Adipocyte (in vitro differentiated cells): ENCODE measurements around the gene CYP8B1.
A peak's percentile ranks its signal among the peaks of the same experiment; 100 is the strongest.

Source experiments
- DNase-seq: peaks from one replicate; pipeline ENCODE4 v3.0.0-alpha.2; 2015; ENCODE audit warnings: low read depth
- H3K27me3 ChIP-seq: replicated peaks from 2 replicates; pipeline ENCODE4 v1.7.0; 2013; ENCODE audit warnings: mild to moderate bottlenecking, low read length, moderate library complexity; ENCODE audit not compliant: control insufficient read depth, insufficient read depth
- H3K36me3 ChIP-seq: 2 replicates; pipeline ENCODE4 v1.7.0; 2013; ENCODE audit warnings: low read length, mild to moderate bottlenecking, moderate library complexity; ENCODE audit not compliant: control insufficient read depth, insufficient read depth, severe bottlenecking
- H3K4me1 ChIP-seq: 2 replicates; pipeline ENCODE4 v1.7.0; 2013; ENCODE audit warnings: mild to moderate bottlenecking, low read length, moderate library complexity; ENCODE audit not compliant: control insufficient read depth, insufficient read depth
- H3K4me3 ChIP-seq: 2 replicates; pipeline ENCODE4 v1.7.0; 2013; ENCODE audit warnings: mild to moderate bottlenecking, low read length, moderate library complexity
- H3K9ac ChIP-seq: 2 replicates; pipeline ENCODE4 v1.7.0; 2013; ENCODE audit warnings: mild to moderate bottlenecking, low read length, moderate library complexity
- H3K9me3 ChIP-seq: 2 replicates; pipeline ENCODE4 v1.7.0; 2013; ENCODE audit warnings: mild to moderate bottlenecking, low read length, moderate library complexity; ENCODE audit not compliant: control insufficient read depth

CYP8B1 gene

GRCh38 chr3:42900226-42901072 lies 24.8 kb upstream of the CYP8B1 start:
- no peak overlapping the region for H3K9ac ChIP-seq
- no peak for DNase-seq
- H3K36me3 ChIP-seq = no peaks in the 10 kb centered on the region
- H3K9me3 ChIP-seq = no peaks in the 10 kb centered on the region
- no peaks in the 10 kb centered on the region for H3K4me1 ChIP-seq
- H3K4me3 ChIP-seq = no peak overlapping the region
- H3K27me3 ChIP-seq = peaks cover 21% of the 10 kb centered on the region

GRCh38 chr3:42898896-42899675 lies 23.4 kb upstream of the CYP8B1 start:
- Histone ChIP-seq H3K36me3 (no peaks in the 10 kb centered on the region), H3K9ac (no peak overlapping the region), H3K27me3 (peaks cover 19% of the 10 kb centered on the region), H3K9me3 (no peaks in the 10 kb centered on the region), H3K4me1 (no peaks in the 10 kb centered on the region), H3K4me3 (no peak overlapping the region)
- DNase-seq = no peak

- H3K27me3 ChIP-seq = peaks cover 12% of the 10 kb centered on the region
- no peak overlapping the region for H3K4me3 ChIP-seq
- no peak for DNase-seq
- H3K4me1 ChIP-seq = no peaks in the 10 kb centered on the region
- no peaks in the 10 kb centered on the region for H3K36me3 ChIP-seq
- no peaks in the 10 kb centered on the region for H3K9me3 ChIP-seq
- no peak overlapping the region for H3K9ac ChIP-seq
Measured at GRCh38 chr3:42895580-42895868, 19.8 kb upstream of the CYP8B1 start.

GRCh38 chr3:42894698-42895579 lies 19.3 kb upstream of the CYP8B1 start:
- no peaks in the 10 kb centered on the region for H3K4me1 ChIP-seq
- no peaks in the 10 kb centered on the region for H3K36me3 ChIP-seq
- H3K4me3 ChIP-seq = no peak overlapping the region
- no peak for DNase-seq
- H3K27me3 ChIP-seq = peaks cover 12% of the 10 kb centered on the region
- H3K9ac ChIP-seq = no peak overlapping the region
- no peaks in the 10 kb centered on the region for H3K9me3 ChIP-seq

- no peaks in the 10 kb centered on the region for H3K4me1 ChIP-seq
- peaks cover 12% of the 10 kb centered on the region for H3K27me3 ChIP-seq
- H3K36me3 ChIP-seq = no peaks in the 10 kb centered on the region
- DNase-seq = no peak
- no peaks in the 10 kb centered on the region for H3K9me3 ChIP-seq
- H3K9ac ChIP-seq = no peak overlapping the region
- H3K4me3 ChIP-seq = no peak overlapping the region
Measured at GRCh38 chr3:42892807-42893206, 17.1 kb upstream of the CYP8B1 start.

GRCh38 chr3:42892169-42892568 lies 16.5 kb upstream of the CYP8B1 start:
- Histone ChIP-seq H3K9ac (no peak overlapping the region), H3K4me3 (no peak overlapping the region), H3K9me3 (no peaks in the 10 kb centered on the region), H3K27me3 (peaks cover 17% of the 10 kb centered on the region), H3K36me3 (no peaks in the 10 kb centered on the region), H3K4me1 (no peaks in the 10 kb centered on the region)
- DNase-seq = no peak

- Histone ChIP-seq H3K36me3 (no peaks in the 10 kb centered on the region), H3K4me3 (no peak overlapping the region), H3K9me3 (no peaks in the 10 kb centered on the region), H3K9ac (no peak overlapping the region), H3K27me3 (peaks cover 11% of the 10 kb centered on the region), H3K4me1 (no peaks in the 10 kb centered on the region)
- DNase-seq = peak; percentile 10
Measured at GRCh38 chr3:42891042-42891441, 15.4 kb upstream of the CYP8B1 start.

GRCh38 chr3:42887084-42887483 lies 11.4 kb upstream of the CYP8B1 start:
- Histone ChIP-seq H3K27me3 (peaks cover 14% of the 10 kb centered on the region), H3K4me3 (no peak overlapping the region), H3K9me3 (no peaks in the 10 kb centered on the region), H3K36me3 (no peaks in the 10 kb centered on the region), H3K9ac (no peak overlapping the region), H3K4me1 (no peaks in the 10 kb centered on the region)
- DNase-seq = no peak

- peaks cover 1% of the 10 kb centered on the region for H3K4me1 ChIP-seq
Measured at GRCh38 chr3:42886294-42886822, 10.7 kb upstream of the CYP8B1 start.

GRCh38 chr3:42884324-42884723 lies 8.6 kb upstream of the CYP8B1 start:
- Histone ChIP-seq H3K4me3 (no peak overlapping the region), H3K9me3 (no peaks in the 10 kb centered on the region), H3K4me1 (peaks cover 9% of the 10 kb centered on the region), H3K9ac (no peak overlapping the region), H3K27me3 (peaks cover 14% of the 10 kb centered on the region), H3K36me3 (no peaks in the 10 kb centered on the region)
- DNase-seq = no peak

More at GRCh38 chr3:42886294-42886822, 10.7 kb upstream of the CYP8B1 start:
- Histone ChIP-seq H3K9me3 (no peaks in the 10 kb centered on the region), H3K9ac (no peak overlapping the region), H3K27me3 (peaks cover 14% of the 10 kb centered on the region), H3K4me3 (no peak overlapping the region), H3K36me3 (no peaks in the 10 kb centered on the region)
- no peak for DNase-seq
